ENCODE measurements around the gene GAMT.

GRCh38 chr19:1438035-1438932, 36.9 kb upstream of the GAMT start, which contains the start of gene RPS15:
- TF ChIP-seq POLR2A (IDR thresholded peaks at IDR 0.05) = peak; percentile 86
- peak; percentile 88 to 99 (median 96) for TF ChIP-seq CTCF (IDR thresholded peaks at IDR 0.05)
